ENCODE measurements around the gene SNX9. TPM values are rescaled to one million over a fixed set of nuclear protein-coding genes. Genes with fewer than 3 reads are reported as not detected.

SNX9 gene
- total and polyA plus RNA-seq, 12 donors = 18.8 to 39.7 (median 31.2) TPM

DNA sequence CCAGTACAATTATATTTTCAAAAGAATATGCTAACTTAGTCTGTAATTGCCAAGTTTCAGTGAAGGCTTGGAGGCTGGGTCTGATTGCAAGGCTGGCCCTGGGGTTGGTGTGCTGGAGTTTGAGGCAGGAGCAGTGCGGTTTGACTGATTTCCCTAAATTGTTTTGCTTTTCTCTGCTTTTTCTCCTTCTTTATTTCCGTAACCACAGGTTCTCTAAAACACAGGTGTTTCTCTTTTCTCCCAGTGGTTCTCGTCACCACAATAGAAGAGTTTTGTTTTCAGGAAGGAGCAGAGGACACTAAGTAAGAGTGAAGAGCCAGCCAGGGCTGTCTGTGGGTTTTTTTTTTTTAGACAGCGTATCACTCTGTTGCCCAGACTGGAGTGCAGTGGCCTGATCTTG is 8.2 kb upstream of the SNX9 start:
- WGBS, 2 donors = 80 to 82% methylated on average over 4 of the region's 4 CpGs
- peak overlapping the region in 8 of 10 donors; percentile 9 to 83 (median 65) for H3K27ac ChIP-seq
- peaks cover 0 to 35% (median 22%) of the 10 kb centered on the region in 9 donors for H3K4me1 ChIP-seq
- no peaks in the 10 kb centered on the region for H3K36me3 ChIP-seq
- no peak for ATAC-seq
- intact Hi-C loops (cut with DNase I) = no loop called here
- H3K9me3 ChIP-seq = no peaks in the 10 kb centered on the region
- no peak for DNase-seq
- H3K27me3 ChIP-seq = no peaks in the 10 kb centered on the region
- H3K4me3 ChIP-seq = no peak overlapping the region
- TF ChIP-seq, protein P1, sequence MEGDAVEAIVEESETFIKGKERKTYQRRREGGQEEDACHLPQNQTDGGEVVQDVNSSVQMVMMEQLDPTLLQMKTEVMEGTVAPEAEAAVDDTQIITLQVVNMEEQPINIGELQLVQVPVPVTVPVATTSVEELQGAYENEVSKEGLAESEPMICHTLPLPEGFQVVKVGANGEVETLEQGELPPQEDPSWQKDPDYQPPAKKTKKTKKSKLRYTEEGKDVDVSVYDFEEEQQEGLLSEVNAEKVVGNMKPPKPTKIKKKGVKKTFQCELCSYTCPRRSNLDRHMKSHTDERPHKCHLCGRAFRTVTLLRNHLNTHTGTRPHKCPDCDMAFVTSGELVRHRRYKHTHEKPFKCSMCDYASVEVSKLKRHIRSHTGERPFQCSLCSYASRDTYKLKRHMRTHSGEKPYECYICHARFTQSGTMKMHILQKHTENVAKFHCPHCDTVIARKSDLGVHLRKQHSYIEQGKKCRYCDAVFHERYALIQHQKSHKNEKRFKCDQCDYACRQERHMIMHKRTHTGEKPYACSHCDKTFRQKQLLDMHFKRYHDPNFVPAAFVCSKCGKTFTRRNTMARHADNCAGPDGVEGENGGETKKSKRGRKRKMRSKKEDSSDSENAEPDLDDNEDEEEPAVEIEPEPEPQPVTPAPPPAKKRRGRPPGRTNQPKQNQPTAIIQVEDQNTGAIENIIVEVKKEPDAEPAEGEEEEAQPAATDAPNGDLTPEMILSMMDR (IDR thresholded peaks at IDR 0.05) = no peak

DNA sequence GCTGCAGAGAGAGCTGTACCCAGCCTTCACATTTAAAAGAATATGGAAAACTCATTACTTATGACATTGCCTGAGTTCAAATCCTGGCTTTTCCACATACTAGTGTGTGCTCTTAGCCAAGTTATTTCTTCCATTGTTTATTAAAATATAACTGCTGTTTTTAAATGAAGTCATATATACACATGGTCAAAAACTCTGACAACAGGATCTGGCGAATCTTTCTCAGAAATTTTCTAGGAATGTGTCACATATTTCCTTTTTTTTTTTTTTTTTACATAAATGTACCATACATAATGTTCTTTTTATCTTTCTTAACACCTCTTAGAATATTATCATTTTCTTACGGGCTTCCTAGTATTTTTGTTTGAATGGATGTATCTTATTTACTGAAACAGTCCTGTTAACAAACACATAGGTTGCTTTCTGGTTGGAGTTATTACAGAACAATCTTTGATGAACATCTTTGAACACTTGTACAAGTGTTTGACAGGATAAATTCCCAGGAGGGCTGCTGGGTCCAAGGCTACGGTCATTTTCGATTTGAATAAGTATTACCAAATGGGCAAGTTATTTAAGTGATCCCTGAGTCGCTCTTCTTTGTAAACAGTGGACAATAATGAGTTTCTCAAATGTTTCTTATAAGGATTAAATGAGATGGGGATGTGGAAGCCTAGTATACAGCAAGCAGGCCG is 1.6 kb upstream of the SNX9 start:
- Histone ChIP-seq H3K36me3 (no peaks in the 10 kb centered on the region), H3K4me1 (peaks cover 13 to 36% (median 30%) of the 10 kb centered on the region in 9 donors), H3K4me3 (no peak overlapping the region), H3K27ac (peak overlapping the region in 7 of 10 donors; percentile 90 to 99 (median 96)), H3K9me3 (no peaks in the 10 kb centered on the region), H3K27me3 (no peaks in the 10 kb centered on the region)
- DNase-seq (no peak), ATAC-seq (no peak)
- TF ChIP-seq, protein P1 (IDR thresholded peaks at IDR 0.05) = no peak
- intact Hi-C loops (cut with DNase I) = loop anchor here in 5 of 10 donors (5.0 kb wide), 2 partner anchors 59 to 64 kb away; no protein-coding TSS in a partner anchor
- whole genome bisulfite sequencing, 2 donors = 58 to 71% methylated on average over 6 of the region's 6 CpGs

DNA sequence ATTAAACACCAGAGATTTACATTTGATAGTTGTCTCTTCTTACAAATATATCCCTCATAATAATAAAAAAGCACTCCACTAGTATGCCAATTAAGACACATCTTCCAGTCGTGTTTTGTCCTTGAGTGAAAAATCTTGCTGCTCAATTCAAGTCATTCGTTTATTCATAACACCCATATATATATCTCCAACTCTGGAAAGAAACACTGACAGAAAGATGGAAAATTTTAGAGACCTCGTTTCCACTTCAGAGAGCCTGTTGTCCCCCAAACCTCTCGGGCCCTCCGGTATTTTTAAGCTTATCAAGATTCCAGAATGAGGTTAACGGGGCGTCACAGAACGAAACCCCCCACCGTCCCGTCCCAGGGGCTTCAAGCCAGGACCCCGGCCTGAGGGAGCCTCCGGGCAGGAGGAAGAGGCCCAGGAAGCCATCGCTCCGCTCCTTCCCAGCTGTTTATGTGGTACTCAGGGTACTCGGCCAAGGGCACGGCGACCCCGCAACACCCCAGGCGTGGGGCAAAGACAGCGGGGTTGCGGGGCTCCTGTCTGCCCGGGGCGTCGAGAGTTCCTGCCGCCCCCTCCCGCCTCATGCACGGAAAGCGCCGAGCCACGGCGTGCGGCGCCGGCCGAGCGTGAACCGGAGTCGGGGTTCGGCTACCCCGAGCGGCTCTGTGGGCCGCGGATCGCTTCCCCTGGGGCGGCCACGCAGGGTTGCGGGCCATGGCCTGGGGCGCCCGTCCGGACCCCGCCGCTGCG is 623 bp upstream of the SNX9 start:
- Histone ChIP-seq H3K27me3 (no peaks in the 10 kb centered on the region), H3K36me3 (no peaks in the 10 kb centered on the region), H3K4me3 (peak overlapping the region in 9 of 10 donors; percentile 89 to 99 (median 94)), H3K27ac (peak overlapping the region; percentile 90 to 100 (median 97)), H3K9me3 (no peaks in the 10 kb centered on the region), H3K4me1 (peaks cover 13 to 36% (median 30%) of the 10 kb centered on the region in 9 donors)
- TF ChIP-seq, protein P1 (IDR thresholded peaks at IDR 0.05) = no peak
- intact Hi-C loops (cut with DNase I) = loop anchor here in 5 of 10 donors (5.0 kb wide), 2 partner anchors 60 to 65 kb away; no protein-coding TSS in a partner anchor
- 9% methylated on average over 52 to 53 of the region's 53 CpGs for WGBS, 2 donors
- peak; percentile 27 to 39 for DNase-seq
- ATAC-seq = peak in 7 of 8 donors; percentile 2 to 70 (median 8)

All from heart right ventricle (tissue), 16 donors.